Liver (tissue), 9 donors: ENCODE results near the gene PRDX2. TPM values are rescaled to one million over a fixed set of nuclear protein-coding genes. Genes with fewer than 3 reads are reported as not detected.

Experiments used
- DNase-seq: peaks from one replicate; pipeline ENCODE4 v3.0.0-alpha.2; 2017; ENCODE audit warnings: low spot score
- H3K27ac ChIP-seq, 2 donors: one replicate each; pipeline ENCODE4 v1.7.0; 2013; ENCODE audit warnings: inconsistent platforms in 2 of 2, low read length in 2 of 2, control low read depth in 1 of 2, low read depth in 1 of 2, mild to moderate bottlenecking in 1 of 2
- H3K27me3 ChIP-seq, 4 donors: one replicate each; pipeline versions ENCODE4 v1.6.1 to v1.7.0; 2013; ENCODE audit warnings: low read length in 3 of 4, inconsistent platforms in 1 of 4, mild to moderate bottlenecking in 1 of 4, moderate library complexity in 1 of 4; ENCODE audit not compliant: control insufficient read depth in 4 of 4, insufficient read depth in 4 of 4
- H3K36me3 ChIP-seq, 4 donors: one replicate each; pipeline versions ENCODE4 v1.6.1 to v1.7.0; 2013; ENCODE audit warnings: low read length in 3 of 4, mild to moderate bottlenecking in 3 of 4, low read depth in 1 of 4, moderate library complexity in 1 of 4; ENCODE audit not compliant: control insufficient read depth in 4 of 4, insufficient read depth in 3 of 4
- H3K4me1 ChIP-seq, 4 donors: one replicate each; pipeline versions ENCODE4 v1.6.1 to v1.7.0; 2013; ENCODE audit warnings: low read length in 3 of 4, mild to moderate bottlenecking in 3 of 4, moderate library complexity in 1 of 4; ENCODE audit not compliant: control insufficient read depth in 4 of 4, insufficient read depth in 4 of 4
- H3K4me3 ChIP-seq, 3 donors: one replicate each; pipeline versions ENCODE4 v1.6.1 to v1.7.0; 2013; ENCODE audit warnings: low read length in 3 of 3, control low read depth in 1 of 3, low read depth in 1 of 3, mild to moderate bottlenecking in 1 of 3
- H3K9ac ChIP-seq, 2 donors: one replicate each; pipeline ENCODE4 v1.7.0; 2013; ENCODE audit warnings: low read length in 2 of 2, mild to moderate bottlenecking in 2 of 2, moderate library complexity in 2 of 2, control low read depth in 1 of 2, low read depth in 1 of 2
- H3K9me3 ChIP-seq, 4 donors: one replicate each; pipeline versions ENCODE4 v1.6.1 to v1.7.0; 2013; ENCODE audit warnings: low read length in 3 of 4; ENCODE audit not compliant: control insufficient read depth in 4 of 4
- EGR1 ChIP-seq, 2 donors: IDR thresholded peaks; 2 replicates each; pipeline ENCODE4 v1.6.1; 2016 to 2018; ENCODE audit warnings: antibody characterized with exemption in 2 of 2, low read depth in 2 of 2
- FOXA1 ChIP-seq: IDR thresholded peaks from 2 replicates; pipeline ENCODE4 v1.6.1; 2016; ENCODE audit warnings: antibody characterized with exemption
- FOXA2 ChIP-seq: IDR thresholded peaks from 2 replicates; pipeline ENCODE4 v1.6.1; 2016; ENCODE audit warnings: antibody characterized with exemption
- GABPA ChIP-seq, 2 donors: IDR thresholded peaks in 1 of 2; conservative IDR thresholded peaks in 1 of 2; 2 replicates each; pipeline ENCODE4 v1.6.1; 2016; ENCODE audit warnings: antibody characterized with exemption in 2 of 2, mild to moderate bottlenecking in 1 of 2, moderate library complexity in 1 of 2
- HNF4A ChIP-seq, 2 donors: conservative IDR thresholded peaks; 2 replicates each; pipeline ENCODE4 v1.6.1; 2016; ENCODE audit warnings: antibody characterized with exemption in 2 of 2, mild to moderate bottlenecking in 2 of 2
- HNF4G ChIP-seq: IDR thresholded peaks from 2 replicates; pipeline ENCODE4 v1.6.1; 2016; ENCODE audit warnings: antibody characterized with exemption
- JUND ChIP-seq, 2 donors: IDR thresholded peaks; 2 replicates each; pipeline ENCODE4 v1.6.1; 2016; ENCODE audit warnings: antibody characterized with exemption in 2 of 2
- NR2F2 ChIP-seq: IDR thresholded peaks from 2 replicates; pipeline ENCODE4 v1.6.1; 2016; ENCODE audit warnings: antibody characterized with exemption
- RAD21 ChIP-seq, 2 donors: IDR thresholded peaks; 2 replicates each; pipeline ENCODE4 v1.6.1; 2016; ENCODE audit warnings: antibody characterized with exemption in 2 of 2, mild to moderate bottlenecking in 2 of 2
- RXRA ChIP-seq, 2 donors: IDR thresholded peaks; 2 replicates each; pipeline ENCODE4 v1.6.1; 2017 to 2018; ENCODE audit warnings: antibody characterized with exemption in 2 of 2, mild to moderate bottlenecking in 1 of 2
- SP1 ChIP-seq: IDR thresholded peaks from 2 replicates; pipeline ENCODE4 v1.6.1; 2018; ENCODE audit warnings: antibody characterized with exemption, mild to moderate bottlenecking
- TAF1 ChIP-seq: conservative IDR thresholded peaks from 2 replicates; pipeline ENCODE4 v1.6.1; 2016; ENCODE audit warnings: antibody characterized with exemption, mild to moderate bottlenecking
- YY1 ChIP-seq: IDR thresholded peaks from 2 replicates; pipeline ENCODE4 v1.6.1; 2016; ENCODE audit warnings: antibody characterized with exemption, mild to moderate bottlenecking
- WGBS: extraction: QIAGEN DNeasy Blood & Tissue Kit; methylation state at CpG from one replicate; pipeline ENCODE4 v1.1.7; 2013; 5-methylcytosine and 5-hydroxymethylcytosine counted together
- polyA plus RNA-seq, 2 donors: library from polyadenylated mRNA; stranded (reverse) in 1 of 2; unstranded in 1 of 2; fragments of 200-250 nt in 1 of 2; fragments of >200 nt in 1 of 2; fragmentation: Nextera tagmentation in 1 of 2; extraction: Ambion mirVana in 1 of 2; gene quantifications; one replicate each; pipeline versions ENCODE4 v1.2.1 to v1.2.3, GENCODE V29; 2013 to 2015
- total RNA-seq, 2 donors: library from RNA; depleted of rRNA; stranded (reverse); fragments of >200 nt; gene quantifications; one replicate each; pipeline ENCODE4 v1.2.3, GENCODE V29; 2014
- TF ChIP-seq, protein P1 (sequence below): IDR thresholded peaks from 2 replicates; pipeline ENCODE4 v1.6.1; 2016; ENCODE audit warnings: antibody characterized with exemption, mild to moderate bottlenecking
- TF ChIP-seq, protein P2 (sequence below): fragments of 150-350 bp; IDR thresholded peaks from 2 replicates; pipeline ENCODE4 v1.5.1; 2017; ENCODE audit warnings: improper control_type of control experiment, low read depth, low read length; ENCODE audit not compliant: missing input control
- TF ChIP-seq, protein P3 (sequence below): IDR thresholded peaks from 2 replicates; pipeline ENCODE4 v1.6.1; 2016; ENCODE audit warnings: antibody characterized with exemption
- TF ChIP-seq, protein P4 (sequence below): IDR thresholded peaks from 2 replicates; pipeline ENCODE4 v1.6.1; 2016; ENCODE audit warnings: antibody characterized with exemption
- TF ChIP-seq, protein P5 (sequence below): IDR thresholded peaks from 2 replicates; pipeline ENCODE4 v1.6.1; 2016; ENCODE audit warnings: antibody characterized with exemption
- donor health status: healthy.
- donor health status: healthy.
- donor health status: healthy.
- donor health status: healthy.
- donor health status: healthy.

PRDX2 gene
- total and polyA plus RNA-seq, 4 donors, result 222 to 1,737 (median 283) TPM

DNA sequence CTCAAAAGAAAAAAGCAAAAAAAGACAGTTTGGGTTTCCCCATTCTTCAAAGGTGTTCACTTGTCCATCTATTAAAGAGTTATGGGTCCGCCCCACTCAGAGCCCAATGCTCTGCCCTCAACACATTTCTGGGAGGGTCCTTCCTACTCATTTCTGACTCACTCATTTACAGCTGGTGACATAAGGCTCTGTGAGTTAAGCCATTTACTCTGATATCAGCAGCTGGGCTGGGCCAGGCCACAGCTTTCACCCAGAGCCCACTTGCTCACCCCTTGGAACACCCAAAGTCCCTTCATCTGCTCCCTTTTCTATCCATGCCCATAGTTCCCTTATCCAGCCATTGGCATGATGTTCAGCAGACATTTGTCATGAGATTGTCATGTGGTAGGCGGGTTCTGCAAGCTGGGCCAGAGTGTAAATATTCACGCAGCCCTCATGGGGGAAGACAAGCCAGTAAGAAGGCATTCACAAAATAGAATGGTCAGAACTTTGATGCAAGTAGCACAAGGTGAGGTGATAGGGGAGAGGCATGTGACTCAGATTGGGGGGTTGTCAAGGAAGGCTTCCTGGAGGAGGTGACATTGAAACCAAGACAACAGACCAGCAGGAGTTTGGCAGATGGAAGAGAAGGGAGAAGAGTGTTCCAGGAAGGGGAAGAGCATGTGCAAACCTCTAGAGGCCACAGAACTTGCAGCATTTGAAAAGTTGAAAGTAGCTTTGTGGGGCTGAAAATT lies 42.6 kb upstream of the PRDX2 start:
- peaks cover 0 to 8% (median 5%) of the 10 kb centered on the region in 4 donors for H3K4me1 ChIP-seq
- DNase-seq, result no peak
- TF ChIP-seq YY1 (no peak), EGR1 (IDR thresholded peaks at IDR 0.05; ENCODE audit: low read depth in 2 of 2) (no peak), HNF4A (conservative IDR thresholded peaks at IDR 0.05) (no peak), FOXA2 (no peak), NR2F2 (no peak), JUND (IDR thresholded peaks at IDR 0.05) (no peak)
- no peaks in the 10 kb centered on the region for H3K9me3 ChIP-seq
- 83% methylated on average over 3 of the region's 3 CpGs for WGBS
- no peak overlapping the region for H3K27ac ChIP-seq
- H3K27me3 ChIP-seq, result peaks cover 0 to 14% (median 6%) of the 10 kb centered on the region in 4 donors
- H3K4me3 ChIP-seq, result no peak overlapping the region
- no peaks in the 10 kb centered on the region for H3K36me3 ChIP-seq
- no peak overlapping the region for H3K9ac ChIP-seq

DNA sequence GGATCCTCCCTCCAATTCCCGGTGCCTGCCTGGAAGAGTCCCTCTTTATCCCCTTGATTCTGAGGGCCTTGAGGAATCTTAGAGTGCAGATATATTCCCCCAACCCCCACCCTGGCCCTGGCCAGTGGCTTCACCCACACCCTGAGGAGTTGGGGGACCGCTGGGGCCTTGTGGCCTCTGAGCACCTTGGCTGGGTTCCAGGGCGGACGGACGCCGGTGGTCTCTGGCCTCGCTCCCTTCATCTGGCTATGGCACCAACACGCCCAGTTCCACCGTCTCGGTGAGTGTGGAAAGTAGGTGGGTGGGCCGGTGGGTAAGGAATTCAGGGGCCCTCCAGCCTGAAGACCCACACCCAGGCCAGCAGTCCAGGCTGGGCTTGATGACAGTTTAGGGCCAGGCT lies 41.7 kb upstream of the PRDX2 start:
- DNase-seq, result no peak
- WGBS, result 82% methylated on average over 11 of the region's 11 CpGs
- no peak overlapping the region for H3K27ac ChIP-seq
- TF ChIP-seq, protein P1, sequence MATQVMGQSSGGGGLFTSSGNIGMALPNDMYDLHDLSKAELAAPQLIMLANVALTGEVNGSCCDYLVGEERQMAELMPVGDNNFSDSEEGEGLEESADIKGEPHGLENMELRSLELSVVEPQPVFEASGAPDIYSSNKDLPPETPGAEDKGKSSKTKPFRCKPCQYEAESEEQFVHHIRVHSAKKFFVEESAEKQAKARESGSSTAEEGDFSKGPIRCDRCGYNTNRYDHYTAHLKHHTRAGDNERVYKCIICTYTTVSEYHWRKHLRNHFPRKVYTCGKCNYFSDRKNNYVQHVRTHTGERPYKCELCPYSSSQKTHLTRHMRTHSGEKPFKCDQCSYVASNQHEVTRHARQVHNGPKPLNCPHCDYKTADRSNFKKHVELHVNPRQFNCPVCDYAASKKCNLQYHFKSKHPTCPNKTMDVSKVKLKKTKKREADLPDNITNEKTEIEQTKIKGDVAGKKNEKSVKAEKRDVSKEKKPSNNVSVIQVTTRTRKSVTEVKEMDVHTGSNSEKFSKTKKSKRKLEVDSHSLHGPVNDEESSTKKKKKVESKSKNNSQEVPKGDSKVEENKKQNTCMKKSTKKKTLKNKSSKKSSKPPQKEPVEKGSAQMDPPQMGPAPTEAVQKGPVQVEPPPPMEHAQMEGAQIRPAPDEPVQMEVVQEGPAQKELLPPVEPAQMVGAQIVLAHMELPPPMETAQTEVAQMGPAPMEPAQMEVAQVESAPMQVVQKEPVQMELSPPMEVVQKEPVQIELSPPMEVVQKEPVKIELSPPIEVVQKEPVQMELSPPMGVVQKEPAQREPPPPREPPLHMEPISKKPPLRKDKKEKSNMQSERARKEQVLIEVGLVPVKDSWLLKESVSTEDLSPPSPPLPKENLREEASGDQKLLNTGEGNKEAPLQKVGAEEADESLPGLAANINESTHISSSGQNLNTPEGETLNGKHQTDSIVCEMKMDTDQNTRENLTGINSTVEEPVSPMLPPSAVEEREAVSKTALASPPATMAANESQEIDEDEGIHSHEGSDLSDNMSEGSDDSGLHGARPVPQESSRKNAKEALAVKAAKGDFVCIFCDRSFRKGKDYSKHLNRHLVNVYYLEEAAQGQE, result no peak
- TF ChIP-seq TAF1 (no peak), EGR1 (IDR thresholded peaks at IDR 0.05; ENCODE audit: low read depth in 2 of 2) (no peak), NR2F2 (no peak), FOXA1 (no peak), HNF4A (conservative IDR thresholded peaks at IDR 0.05) (no peak), YY1 (no peak), FOXA2 (no peak), GABPA (IDR thresholded peaks at IDR 0.05 in 1 of 2, conservative IDR thresholded peaks at IDR 0.05 in 1 of 2) (no peak), SP1 (no peak), RXRA (IDR thresholded peaks at IDR 0.05) (no peak), RAD21 (IDR thresholded peaks at IDR 0.05) (no peak), JUND (IDR thresholded peaks at IDR 0.05) (no peak), HNF4G (no peak)
- TF ChIP-seq, protein P2, sequence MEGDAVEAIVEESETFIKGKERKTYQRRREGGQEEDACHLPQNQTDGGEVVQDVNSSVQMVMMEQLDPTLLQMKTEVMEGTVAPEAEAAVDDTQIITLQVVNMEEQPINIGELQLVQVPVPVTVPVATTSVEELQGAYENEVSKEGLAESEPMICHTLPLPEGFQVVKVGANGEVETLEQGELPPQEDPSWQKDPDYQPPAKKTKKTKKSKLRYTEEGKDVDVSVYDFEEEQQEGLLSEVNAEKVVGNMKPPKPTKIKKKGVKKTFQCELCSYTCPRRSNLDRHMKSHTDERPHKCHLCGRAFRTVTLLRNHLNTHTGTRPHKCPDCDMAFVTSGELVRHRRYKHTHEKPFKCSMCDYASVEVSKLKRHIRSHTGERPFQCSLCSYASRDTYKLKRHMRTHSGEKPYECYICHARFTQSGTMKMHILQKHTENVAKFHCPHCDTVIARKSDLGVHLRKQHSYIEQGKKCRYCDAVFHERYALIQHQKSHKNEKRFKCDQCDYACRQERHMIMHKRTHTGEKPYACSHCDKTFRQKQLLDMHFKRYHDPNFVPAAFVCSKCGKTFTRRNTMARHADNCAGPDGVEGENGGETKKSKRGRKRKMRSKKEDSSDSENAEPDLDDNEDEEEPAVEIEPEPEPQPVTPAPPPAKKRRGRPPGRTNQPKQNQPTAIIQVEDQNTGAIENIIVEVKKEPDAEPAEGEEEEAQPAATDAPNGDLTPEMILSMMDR, result no peak
- TF ChIP-seq, protein P3, sequence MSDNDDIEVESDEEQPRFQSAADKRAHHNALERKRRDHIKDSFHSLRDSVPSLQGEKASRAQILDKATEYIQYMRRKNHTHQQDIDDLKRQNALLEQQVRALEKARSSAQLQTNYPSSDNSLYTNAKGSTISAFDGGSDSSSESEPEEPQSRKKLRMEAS, result no peak
- TF ChIP-seq, protein P4, sequence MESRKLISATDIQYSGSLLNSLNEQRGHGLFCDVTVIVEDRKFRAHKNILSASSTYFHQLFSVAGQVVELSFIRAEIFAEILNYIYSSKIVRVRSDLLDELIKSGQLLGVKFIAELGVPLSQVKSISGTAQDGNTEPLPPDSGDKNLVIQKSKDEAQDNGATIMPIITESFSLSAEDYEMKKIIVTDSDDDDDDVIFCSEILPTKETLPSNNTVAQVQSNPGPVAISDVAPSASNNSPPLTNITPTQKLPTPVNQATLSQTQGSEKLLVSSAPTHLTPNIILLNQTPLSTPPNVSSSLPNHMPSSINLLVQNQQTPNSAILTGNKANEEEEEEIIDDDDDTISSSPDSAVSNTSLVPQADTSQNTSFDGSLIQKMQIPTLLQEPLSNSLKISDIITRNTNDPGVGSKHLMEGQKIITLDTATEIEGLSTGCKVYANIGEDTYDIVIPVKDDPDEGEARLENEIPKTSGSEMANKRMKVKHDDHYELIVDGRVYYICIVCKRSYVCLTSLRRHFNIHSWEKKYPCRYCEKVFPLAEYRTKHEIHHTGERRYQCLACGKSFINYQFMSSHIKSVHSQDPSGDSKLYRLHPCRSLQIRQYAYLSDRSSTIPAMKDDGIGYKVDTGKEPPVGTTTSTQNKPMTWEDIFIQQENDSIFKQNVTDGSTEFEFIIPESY, result no peak
- TF ChIP-seq, protein P5, sequence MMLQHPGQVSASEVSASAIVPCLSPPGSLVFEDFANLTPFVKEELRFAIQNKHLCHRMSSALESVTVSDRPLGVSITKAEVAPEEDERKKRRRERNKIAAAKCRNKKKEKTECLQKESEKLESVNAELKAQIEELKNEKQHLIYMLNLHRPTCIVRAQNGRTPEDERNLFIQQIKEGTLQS, result no peak
- H3K4me1 ChIP-seq, result peaks cover 0 to 8% (median 6%) of the 10 kb centered on the region in 4 donors
- no peaks in the 10 kb centered on the region for H3K9me3 ChIP-seq
- H3K36me3 ChIP-seq, result no peaks in the 10 kb centered on the region
- peaks cover 0 to 15% (median 7%) of the 10 kb centered on the region in 4 donors for H3K27me3 ChIP-seq
- H3K9ac ChIP-seq, result no peak overlapping the region
- no peak overlapping the region for H3K4me3 ChIP-seq
